HepG2 (cell line): ENCODE results near the gene C2orf15.

Experiments
- BHLHE40 ChIP-seq: IDR thresholded peaks from 2 replicates; pipeline ENCODE4 v1.6.1; 2011; ENCODE audit warnings: low read length, improper control_type of control experiment
- CTCF ChIP-seq: sonication (generic); formaldehyde crosslinking; IDR thresholded peaks from 2 replicates; pipeline ENCODE4 v1.5.0; 2020; ENCODE audit warnings: mild to moderate bottlenecking, missing genetic modification reagents, moderate library complexity
- DMAP1 ChIP-seq: IDR thresholded peaks from 2 replicates; pipeline ENCODE4 v1.6.1; 2016
- ELF1 ChIP-seq: sonication (generic); formaldehyde crosslinking; IDR thresholded peaks from 2 replicates; pipeline ENCODE4 v1.4.0; 2020; ENCODE audit warnings: missing genetic modification reagents
- ISL2 ChIP-seq: sonication (generic); formaldehyde crosslinking; IDR thresholded peaks from 2 replicates; pipeline ENCODE4 v1.5.0; 2020; ENCODE audit warnings: missing genetic modification reagents
- NBN ChIP-seq: fragments of 450-650 bp; conservative IDR thresholded peaks from 2 replicates; pipeline ENCODE4 v1.6.1; 2017
- NFE2 ChIP-seq: sonication (generic); formaldehyde crosslinking; IDR thresholded peaks from 2 replicates; pipeline ENCODE4 v1.4.0; 2020; ENCODE audit warnings: missing genetic modification reagents
- PHF8 ChIP-seq: sonication (generic); formaldehyde crosslinking; IDR thresholded peaks from 2 replicates; pipeline ENCODE4 v1.5.0; 2020; ENCODE audit warnings: missing genetic modification reagents
- POLR2AphosphoS5 ChIP-seq: IDR thresholded peaks from 2 replicates; pipeline ENCODE4 v1.6.1; 2012; ENCODE audit warnings: low read depth, low read length
- THAP9 ChIP-seq: sonication (generic); formaldehyde crosslinking; IDR thresholded peaks from 2 replicates; pipeline ENCODE4; 2020; ENCODE audit warnings: missing genetic modification reagents, mild to moderate bottlenecking, borderline replicate concordance
- ZNF335 ChIP-seq: sonication (generic); formaldehyde crosslinking; IDR thresholded peaks from 2 replicates; pipeline ENCODE4 v1.4.0; 2020; ENCODE audit warnings: missing genetic modification reagents
- ZNF639 ChIP-seq: conservative IDR thresholded peaks from 2 replicates; pipeline ENCODE4 v1.6.1; 2018; ENCODE audit warnings: missing genetic modification reagents
- ZNF782 ChIP-seq: sonication (generic); formaldehyde crosslinking; IDR thresholded peaks from 2 replicates; pipeline ENCODE4 v1.4.0; 2020; ENCODE audit warnings: missing genetic modification reagents, mild to moderate bottlenecking, borderline replicate concordance

- TF ChIP-seq POLR2AphosphoS5 (no peak), BHLHE40 (no peak), PHF8 (no peak), CTCF (no peak), DMAP1 (CRISPR knock-in tag) (no peak), NFE2 (CRISPR knock-in tag) (no peak), ZNF639 (CRISPR knock-in tag) (no peak), ZNF335 (CRISPR knock-in tag) (no peak), ZNF782 (no peak), THAP9 (CRISPR knock-in tag) (no peak), ELF1 (CRISPR knock-in tag) (no peak), ISL2 (CRISPR knock-in tag) (no peak), NBN (no peak)
Observed at GRCh38 chr2:99169534-99169933, 28.0 kb downstream of the C2orf15 start.
